ENCODE results near the gene PTPN1.

- TF ChIP-seq CTCF (IDR thresholded peaks at IDR 0.05) = peak; percentile 55
- no peak for TF ChIP-seq YY1 (IDR thresholded peaks at IDR 0.05; ENCODE audit: low read depth)
- TF ChIP-seq MAX (IDR thresholded peaks at IDR 0.05; ENCODE audit: low read depth) = no peak
- TF ChIP-seq EP300 (IDR thresholded peaks at IDR 0.05; ENCODE audit: borderline replicate concordance in 1 of 2, low read depth in 1 of 2, low read length in 1 of 2) = no peak
Measured at GRCh38 chr20:50478162-50478990, 31.8 kb upstream of the PTPN1 start.
